HG03066 (cell line): ENCODE results near the gene WDR77.

Source experiments
- ATAC-seq: cut with Tn5 transposase; IDR thresholded peaks from one replicate; pipeline ENCODE4 v1.9.1; 2021; ENCODE audit warnings: low read depth; ENCODE audit not compliant: unreplicated experiment

Gene WDR77

DNA sequence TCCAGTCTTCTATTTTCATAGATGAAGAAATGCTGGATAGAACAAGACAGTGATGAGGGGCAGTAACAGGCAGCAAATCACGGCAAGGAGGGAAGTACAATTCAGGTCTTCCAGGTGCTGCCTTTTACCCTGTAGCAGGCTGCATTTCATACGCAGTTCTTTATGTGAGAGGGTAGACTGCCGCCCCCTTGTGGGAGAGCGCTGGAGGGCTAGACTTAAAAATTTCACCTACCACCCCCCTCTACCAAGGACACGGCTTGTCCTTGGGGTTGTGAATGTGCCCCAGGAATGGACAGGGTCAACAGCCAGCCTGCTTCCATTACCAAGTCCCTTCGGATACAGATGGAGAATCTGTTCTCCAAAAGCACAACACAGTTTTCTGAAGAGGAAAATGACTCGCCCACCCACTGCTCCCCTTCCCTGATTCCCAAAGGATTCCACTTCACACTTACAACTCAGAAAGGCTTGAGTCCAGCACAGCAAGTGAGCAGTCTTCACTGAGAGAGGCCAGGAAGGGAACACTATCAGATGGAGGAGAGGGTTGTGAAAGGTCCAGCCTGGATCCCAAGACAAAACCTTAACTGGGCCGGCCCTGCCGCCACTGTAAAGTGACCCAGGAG lies 7.4 kb downstream of the WDR77 start:
- no peak for ATAC-seq

DNA sequence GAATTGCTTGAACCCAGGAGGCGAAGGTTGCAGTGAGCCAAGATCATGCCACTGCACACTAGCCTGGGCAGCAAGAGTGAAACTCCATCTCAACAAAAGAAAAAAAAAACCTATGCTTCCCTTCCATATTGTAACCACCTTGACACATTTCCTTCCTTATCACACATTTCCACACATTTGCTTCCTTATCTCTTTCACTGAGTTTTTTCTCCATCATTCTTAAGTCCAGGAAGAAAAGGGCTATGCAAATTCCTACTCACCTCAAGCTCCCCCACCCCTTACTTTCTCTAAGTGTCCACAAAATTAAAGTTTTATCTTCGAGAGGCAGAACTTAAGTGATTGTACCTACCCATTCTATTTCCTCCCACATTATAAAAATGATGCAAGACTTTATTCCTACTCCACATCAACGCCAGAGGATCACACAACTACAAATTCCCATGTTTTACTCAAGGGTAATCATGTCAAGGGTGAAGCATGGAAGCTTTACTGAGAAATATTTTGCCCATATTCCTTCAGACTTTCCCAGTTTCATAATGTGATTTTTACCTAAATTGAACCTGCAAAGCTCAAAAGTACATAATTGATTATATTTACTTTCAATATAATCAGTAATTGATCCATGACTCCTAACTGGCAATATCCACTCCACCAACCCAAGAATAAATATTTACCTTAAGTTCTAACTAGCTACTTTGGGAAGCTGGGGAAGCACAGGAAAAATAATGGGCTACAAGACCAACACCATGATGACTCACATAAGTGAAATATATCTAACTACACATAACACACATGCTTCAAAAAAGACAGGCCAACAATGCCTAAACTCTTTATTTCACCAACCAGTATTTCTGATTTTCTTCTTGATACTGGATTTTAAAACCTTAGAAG lies 9.3 kb downstream of the WDR77 start:
- ATAC-seq, result no peak

DNA sequence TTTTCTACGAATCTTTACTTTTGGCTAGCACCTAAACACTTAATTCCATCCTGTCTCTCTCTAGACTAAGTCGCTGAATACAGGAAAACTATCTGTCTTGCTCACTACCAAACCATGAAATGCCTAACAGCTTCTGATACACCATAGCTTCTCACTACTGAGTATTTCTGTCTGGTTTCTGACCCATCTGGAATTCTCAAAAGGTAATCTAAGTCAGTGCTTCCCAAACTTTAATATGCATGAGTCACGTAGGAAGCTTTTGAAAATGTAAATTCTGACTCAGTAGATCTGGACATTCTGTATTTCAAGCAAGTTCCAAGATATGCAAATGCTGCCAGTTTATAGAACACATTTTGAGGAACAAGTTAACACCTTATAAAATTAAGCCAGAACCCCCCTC lies 12.3 kb downstream of the WDR77 start:
- ATAC-seq, result no peak

DNA sequence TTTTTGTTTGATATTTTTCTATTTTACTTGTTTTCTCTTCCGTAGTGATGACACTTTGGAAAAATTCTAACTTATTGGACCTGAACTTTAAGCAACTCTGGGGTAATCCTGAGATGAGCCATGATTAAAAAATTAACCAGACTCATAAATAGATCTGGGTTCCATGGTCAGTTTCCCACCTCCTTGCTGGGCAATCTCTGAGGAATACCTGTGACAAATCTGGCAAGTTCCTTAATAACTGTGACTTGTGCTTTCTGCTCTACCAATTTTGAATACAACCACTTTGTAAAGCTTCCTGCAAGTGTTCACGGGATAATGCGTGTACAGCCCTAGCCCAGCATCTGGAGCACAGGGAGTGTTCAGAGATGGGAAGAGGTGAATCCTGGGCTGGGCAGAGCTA lies 24.8 kb downstream of the WDR77 start:
- no peak for ATAC-seq

DNA sequence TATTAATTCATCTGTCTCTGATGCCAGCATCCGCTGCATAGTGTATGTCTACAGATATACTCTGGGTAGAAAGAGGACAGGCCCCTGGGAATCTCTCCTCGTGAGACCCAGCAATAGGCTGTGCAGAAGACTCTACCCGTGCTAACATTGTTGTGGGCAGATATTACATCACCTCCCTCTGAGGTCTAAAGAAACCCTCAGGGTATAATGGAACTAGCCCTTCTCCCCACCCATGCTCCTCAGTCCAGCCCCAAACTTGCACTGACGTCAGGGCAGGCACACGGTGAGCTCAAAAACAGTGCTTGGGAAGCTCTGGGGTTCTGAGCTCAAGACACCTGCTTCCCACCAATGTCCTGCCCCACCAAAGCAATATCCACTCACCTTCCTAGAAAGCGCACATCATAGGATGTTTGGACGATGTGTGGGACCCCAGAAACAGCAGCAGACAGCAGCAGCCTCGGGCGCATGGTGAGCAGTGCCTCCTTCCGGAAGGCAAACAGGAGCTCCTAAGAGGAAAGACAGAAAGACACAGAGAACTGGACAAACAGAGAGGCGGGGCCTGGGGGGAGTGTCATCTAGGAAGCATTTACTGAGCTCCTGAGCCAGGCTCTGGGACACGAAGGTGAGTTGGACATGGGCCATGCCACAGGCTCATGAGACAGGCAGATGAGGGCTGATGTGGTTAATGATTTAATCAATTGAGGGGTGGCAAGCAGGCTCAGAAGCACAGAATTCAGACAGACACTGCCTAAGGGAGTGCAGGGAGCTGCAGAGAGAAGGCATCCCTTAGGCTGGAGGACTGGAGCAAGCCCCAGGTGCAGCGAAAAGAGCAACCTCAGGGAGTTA lies 26.3 kb downstream of the WDR77 start:
- no peak for ATAC-seq

DNA sequence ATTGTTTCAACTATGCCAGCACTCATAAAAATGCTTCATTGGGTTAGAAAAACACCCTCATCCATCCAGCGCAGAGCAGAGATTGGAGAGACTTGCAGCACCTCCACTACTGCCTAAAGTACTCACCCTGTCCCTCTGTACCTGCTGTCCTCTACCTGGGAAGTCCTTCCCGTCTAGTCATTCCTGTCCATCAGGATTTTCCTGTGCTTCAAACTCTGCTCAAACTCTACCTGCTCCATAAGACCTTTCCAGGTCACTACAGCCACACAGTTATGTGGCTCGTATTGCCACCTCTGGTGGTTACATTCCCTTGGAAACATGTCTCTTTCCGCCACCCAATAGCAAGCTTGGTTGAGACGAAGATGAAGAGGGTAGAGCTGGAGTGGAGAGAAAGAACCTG lies 28.7 kb downstream of the WDR77 start:
- ATAC-seq, result no peak

DNA sequence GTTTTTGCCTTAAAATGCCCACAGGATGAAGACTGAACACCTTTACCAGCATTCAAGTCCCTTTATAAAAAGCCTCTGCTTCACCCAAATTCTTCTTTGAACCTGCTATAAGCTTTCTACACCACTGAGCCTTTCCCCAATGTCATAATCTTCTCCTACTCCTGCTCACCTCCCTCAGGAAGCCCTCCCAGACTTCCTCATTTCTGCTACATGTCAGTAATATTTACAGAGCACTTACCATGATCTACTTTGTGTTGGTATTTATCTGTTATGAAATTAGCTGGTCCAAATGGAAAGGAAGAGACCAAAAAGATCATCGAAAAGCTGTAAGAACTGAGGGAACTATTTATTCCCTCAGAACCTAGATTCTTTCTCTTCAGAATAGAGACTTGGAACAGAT lies 30.0 kb downstream of the WDR77 start:
- no peak for ATAC-seq

DNA sequence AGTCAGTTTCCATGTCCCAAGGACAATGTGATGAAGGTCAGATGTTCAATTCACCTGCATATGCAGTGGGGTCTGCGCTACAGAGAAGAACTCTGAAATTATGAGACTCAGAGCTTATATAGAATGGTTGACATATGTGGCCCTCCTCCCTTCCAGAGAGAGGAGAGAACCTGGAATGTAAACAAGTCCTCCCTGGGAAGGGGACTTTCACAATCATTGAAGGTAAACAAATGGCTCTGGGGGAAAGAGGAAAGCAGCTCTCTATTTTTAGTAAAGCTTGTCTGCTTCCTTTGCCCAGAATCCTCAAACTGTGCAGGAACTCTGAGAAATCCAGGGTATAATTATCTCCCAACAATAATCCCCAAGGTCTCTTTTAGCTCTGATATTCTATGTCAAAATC lies 31.3 kb downstream of the WDR77 start:
- ATAC-seq, result no peak

DNA sequence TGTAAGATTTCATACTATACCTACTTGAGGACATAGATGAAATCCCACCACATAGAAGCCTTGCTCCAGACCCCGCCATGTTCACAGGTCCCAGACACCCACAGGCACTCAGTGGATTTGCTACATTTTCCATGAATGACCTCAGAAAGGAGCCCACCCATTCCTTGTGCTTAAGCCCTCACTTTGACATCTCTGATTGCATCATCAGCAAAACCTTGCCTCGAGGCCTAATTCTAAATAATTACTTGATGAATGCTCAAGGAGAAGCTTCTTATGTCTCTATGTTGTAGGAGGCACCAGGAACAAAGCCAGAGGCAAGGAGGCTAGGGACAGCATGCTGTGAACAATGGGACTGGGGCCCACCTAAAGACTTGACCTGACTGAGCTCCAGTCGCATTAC lies 33.6 kb downstream of the WDR77 start:
- no peak for ATAC-seq

DNA sequence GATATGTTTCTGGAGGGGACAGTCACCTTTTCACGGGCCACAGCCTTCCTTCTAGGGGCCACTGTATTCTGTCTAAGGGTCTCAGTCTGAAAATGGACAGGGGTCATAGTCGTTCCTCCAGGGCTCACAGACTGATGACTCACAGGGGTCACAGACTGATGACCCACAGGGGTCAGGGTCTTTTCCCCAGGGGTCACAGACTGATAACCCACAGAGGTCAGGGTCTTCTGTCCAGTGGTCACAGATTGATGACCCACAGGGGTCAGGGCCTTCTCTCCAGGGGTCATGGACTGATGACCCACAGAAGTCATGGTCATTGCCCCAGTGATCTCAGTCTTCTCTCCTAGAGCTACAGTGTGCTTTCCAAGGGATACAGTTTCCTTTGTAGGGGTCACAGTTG lies 34.3 kb downstream of the WDR77 start:
- no peak for ATAC-seq

DNA sequence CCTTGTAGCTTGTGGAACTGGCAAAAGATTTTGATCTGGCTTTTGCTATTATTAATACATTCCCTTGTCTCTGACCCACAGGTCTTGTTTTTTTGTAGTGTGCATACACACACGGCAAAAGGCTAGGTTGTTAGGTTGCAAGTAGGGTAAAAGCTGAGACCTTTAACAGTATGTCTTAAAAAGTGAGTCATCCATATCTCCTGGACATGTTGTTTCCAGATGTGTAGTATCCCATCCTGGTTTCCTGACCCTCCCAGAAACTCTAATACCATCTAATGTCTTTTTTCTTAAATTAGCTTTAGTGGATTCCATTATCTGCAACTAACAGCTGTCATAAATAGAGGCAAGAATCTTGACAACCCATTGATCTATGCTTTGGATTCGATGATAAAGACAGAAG lies 36.2 kb downstream of the WDR77 start:
- ATAC-seq, result no peak

DNA sequence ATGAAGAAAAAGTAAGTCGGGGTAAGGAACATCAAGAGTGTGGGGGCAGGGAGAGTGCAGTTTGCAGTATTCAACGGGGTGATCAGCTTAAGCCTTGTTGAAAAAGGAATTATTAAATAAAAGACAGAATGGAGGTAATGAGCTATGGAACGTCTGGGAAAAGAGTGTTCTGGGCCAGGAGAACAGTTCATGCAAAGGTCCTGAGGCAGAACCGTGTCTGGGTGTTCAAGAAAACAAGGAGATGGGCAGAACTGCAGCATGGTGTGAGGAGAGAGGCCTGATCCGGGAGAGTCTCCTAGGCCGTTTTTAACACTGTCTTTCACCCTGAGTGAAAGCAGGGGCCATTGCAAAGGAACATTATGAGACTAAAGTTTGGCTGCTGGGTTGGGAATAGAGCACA lies 41.8 kb downstream of the WDR77 start:
- ATAC-seq, result no peak

DNA sequence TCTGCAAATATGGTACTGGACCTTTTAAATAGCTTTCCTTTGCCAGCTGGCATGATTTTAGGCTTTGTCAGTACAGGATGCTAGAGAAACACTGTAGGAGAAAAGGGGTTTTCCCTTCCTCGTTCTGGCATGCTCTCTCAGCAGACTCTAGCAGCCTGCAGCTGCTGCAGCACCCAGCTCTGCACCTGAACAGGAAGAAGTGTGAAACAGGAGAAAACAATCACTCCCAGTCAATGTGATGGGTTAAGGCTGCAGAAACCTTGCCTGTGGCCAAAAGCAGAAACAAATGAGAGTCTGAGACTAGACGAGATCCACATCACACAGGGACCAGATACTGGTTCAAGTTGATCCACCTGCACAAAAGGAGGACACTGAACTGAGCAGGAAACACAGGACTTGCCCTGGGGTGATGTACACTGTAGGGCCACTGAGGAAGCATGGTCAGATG lies 42.7 kb downstream of the WDR77 start:
- ATAC-seq, result peak; percentile 91

DNA sequence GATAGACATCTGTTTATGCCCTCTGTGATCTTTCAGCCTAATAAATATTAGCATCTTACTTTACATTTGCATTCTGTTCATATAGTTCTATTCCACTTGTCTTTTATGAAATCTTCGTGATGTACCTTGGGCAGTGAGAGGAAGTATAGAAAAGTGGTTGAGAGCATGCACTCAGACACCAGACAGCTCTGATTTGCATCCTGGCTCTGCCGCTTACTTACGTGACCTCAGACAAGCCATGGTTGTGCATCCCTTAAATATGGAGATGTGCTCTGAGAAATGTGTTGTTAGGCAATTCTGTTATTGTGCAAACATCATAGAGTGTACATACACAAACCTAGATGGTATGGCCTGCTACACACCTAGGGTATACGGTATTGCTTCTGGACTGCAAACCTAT lies 44.5 kb downstream of the WDR77 start:
- ATAC-seq, result no peak

DNA sequence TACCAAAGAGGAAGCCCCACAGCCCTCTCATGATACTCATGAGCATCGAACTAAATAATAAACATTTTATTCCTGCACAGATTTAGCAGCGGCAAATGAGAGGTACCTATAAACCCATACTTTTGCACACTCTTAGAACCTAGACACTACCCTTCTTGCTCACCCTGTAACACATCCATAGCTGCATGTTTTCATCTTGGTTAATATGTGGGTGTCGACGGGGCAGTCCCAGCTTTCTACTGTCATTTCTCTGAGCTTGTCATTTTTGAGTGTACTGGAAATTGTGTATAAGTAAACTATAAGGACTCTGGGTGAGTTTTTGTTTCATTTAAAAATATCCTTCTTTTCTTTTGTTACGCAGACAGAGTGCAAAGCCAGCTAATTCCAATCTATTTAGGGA lies 47.0 kb downstream of the WDR77 start:
- ATAC-seq, result no peak

DNA sequence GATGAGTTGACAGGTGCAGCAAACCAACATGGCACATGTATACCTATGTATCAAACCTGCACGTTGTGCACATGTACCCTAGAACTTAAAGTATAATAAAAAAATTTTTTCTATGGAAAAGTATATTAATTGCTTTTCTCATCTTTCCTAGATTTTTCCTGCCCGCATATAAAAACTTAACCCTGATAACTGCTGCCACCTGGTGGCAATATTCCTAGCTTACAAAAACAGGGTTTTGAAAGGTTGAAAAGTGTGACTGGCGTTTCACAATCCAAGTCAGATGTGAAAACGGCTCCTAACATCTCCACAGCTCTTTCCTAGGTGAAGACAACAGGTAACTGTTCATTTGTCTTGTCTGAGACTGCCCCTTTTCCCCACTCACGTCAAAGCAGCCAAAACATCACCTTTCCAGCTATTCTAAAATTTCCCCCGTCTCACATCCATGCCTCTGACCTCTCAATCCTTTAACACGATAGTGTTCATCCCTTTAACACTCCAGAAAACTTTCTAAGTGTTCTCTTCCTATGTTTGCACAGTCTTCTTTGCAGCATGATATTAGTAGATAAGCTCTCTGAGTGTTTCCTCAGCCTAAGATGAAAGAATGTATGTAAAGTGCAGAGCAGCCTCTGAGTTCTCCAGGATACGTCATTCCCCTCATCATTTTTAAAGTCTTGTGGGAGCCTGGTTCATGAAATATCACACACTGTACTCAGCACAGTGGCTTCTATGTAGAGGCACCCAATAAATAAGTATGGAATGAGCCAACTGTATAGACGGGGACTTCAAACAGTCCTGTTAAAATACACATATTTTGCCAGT lies 49.1 kb downstream of the WDR77 start:
- no peak for ATAC-seq

DNA sequence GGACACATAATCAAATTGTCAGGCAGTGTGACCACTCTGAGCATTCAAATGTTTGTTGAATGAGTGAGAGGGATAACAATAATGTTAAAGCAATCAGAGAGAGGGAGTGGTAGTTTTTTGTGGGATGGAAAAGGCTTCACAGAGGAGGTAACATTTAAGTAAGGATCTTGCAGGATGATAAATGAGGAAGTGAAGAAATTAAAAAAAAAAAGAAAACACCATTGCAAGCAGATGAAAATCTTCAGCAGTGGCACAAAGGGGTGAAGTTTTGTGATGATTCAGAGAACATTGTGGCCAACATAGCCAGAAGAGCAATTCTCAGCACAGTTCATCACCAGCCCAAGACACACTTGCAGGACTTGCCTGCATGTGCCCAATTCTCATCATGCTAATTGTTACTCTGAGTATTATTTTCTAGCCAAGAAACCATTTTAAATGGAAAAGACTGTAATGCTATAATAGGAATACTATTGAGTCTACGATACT lies 56.6 kb downstream of the WDR77 start:
- no peak for ATAC-seq

DNA sequence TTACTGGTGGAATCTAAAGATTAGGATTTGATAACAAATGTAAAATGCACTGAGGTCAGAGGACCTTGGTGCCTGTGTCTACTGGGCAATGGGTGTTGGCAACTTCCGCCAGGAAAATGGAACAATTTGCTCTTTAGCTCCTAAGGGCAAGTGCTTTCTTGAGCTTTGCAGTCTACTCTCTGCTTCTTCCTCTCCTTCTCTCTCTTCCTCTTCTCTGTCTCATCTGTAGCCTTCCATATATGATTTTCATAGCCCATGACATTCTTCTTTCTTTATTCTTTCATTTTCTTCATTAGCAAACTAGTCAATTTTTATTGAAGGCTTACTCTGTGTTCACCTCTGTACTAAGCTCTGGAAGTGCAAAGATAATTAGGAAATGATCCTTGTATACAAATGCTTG lies 57.0 kb downstream of the WDR77 start:
- no peak for ATAC-seq
